Esophagus squamous epithelium (tissue), 5 donors: Measurements from ENCODE around the gene MORN5. TPM values are rescaled to one million over a fixed set of nuclear protein-coding genes. Genes with fewer than 3 reads are reported as not detected.

Source experiments
- DNase-seq: peaks from one replicate; lab custom pipeline; 2025; lab: John Stamatoyannopoulos, UW
- H3K27ac ChIP-seq, 4 donors: fragments of 200-600 bp; sonication (generic); one replicate each; pipeline ENCODE4 v1.5.1; 2016 to 2019; ENCODE audit warnings: mild to moderate bottlenecking in 1 of 4
- H3K27me3 ChIP-seq, 4 donors: fragments of 200-600 bp; sonication (generic); 1 replicate in 3 of 4; 2 replicates in 1 of 4; pipeline versions ENCODE4 v1.5.1 to v1.6.0; 2017 to 2021; ENCODE audit warnings: antibody characterized with exemption in 1 of 4
- H3K36me3 ChIP-seq, 3 donors: fragments of 200-600 bp; sonication (generic); one replicate each; pipeline ENCODE4 v1.5.1; 2016 to 2019
- H3K4me1 ChIP-seq, 3 donors: fragments of 200-600 bp; sonication (generic); one replicate each; pipeline ENCODE4 v1.5.1; 2017 to 2019
- H3K4me3 ChIP-seq, 4 donors: fragments of 200-600 bp; sonication (generic); 1 replicate in 3 of 4; 2 replicates in 1 of 4; pipeline ENCODE4 v1.5.1; 2016 to 2019; ENCODE audit warnings: mild to moderate bottlenecking in 2 of 4, moderate library complexity in 1 of 4
- H3K9me3 ChIP-seq, 3 donors: fragments of 200-600 bp; sonication (generic); one replicate each; pipeline ENCODE4 v1.5.1; 2016 to 2019
- CTCF ChIP-seq, 6 experiments: fragments of 450-650 bp in 4 of 6; fragments of 200-600 bp in 2 of 6; sonication (generic) in 2 of 6; IDR thresholded peaks; one replicate each; pipeline ENCODE4 v1.5.1; 2016 to 2019; ENCODE audit warnings: antibody characterized with exemption in 6 of 6, mild to moderate bottlenecking in 4 of 6, moderate library complexity in 4 of 6
- POLR2A ChIP-seq, 4 donors: fragments of 450-650 bp; IDR thresholded peaks; one replicate each; pipeline ENCODE4 v1.6.1; 2017; ENCODE audit warnings: antibody characterized with exemption in 4 of 4, mild to moderate bottlenecking in 4 of 4, moderate library complexity in 3 of 4
- WGBS, 2 donors: methylation state at CpG; one replicate each; pipeline ENCODE4 v1.1.5; 2018; 5-methylcytosine and 5-hydroxymethylcytosine counted together
- intact Hi-C: fragments of 100-400 bp; cut with DNase I; formaldehyde crosslinking; loops from one replicate; pipeline ENCODE4 v1.15.0; 2022
- total RNA-seq, 4 donors: library from RNA; depleted of rRNA; stranded (reverse); fragments of >200 nt; gene quantifications; one replicate each; pipeline ENCODE4 v1.1.0, GENCODE V29; 2016
- donor health status: DM: yes; HTN: yes; CAD: no.

The MORN5 gene
- total RNA-seq, 4 donors from 2014 or later, result not detected

GRCh38 chr9:122212473-122213004 lies 52.8 kb downstream of the MORN5 start:
- DNase-seq, result no peak
- intact Hi-C loops, result no loop called here
- peaks cover 13 to 19% (median 14%) of the 10 kb centered on the region in 3 donors for H3K4me1 ChIP-seq
- no peak overlapping the region for H3K4me3 ChIP-seq
- TF ChIP-seq POLR2A (IDR thresholded peaks at IDR 0.05), result no peak
- TF ChIP-seq CTCF (IDR thresholded peaks at IDR 0.05), result no peak
- no peak overlapping the region for H3K27ac ChIP-seq
- 53 to 74% methylated on average over 6 to 7 of the region's 7 CpGs for whole genome bisulfite sequencing, 2 donors
- no peaks in the 10 kb centered on the region for H3K9me3 ChIP-seq
- no peaks in the 10 kb centered on the region for H3K36me3 ChIP-seq
- H3K27me3 ChIP-seq, result peaks cover 6 to 81% (median 16%) of the 10 kb centered on the region in 4 donors

- intact Hi-C loops, result no loop called here
- Histone ChIP-seq H3K36me3 (no peaks in the 10 kb centered on the region), H3K4me1 (peaks cover 13 to 19% (median 14%) of the 10 kb centered on the region in 3 donors), H3K4me3 (peak overlapping the region; percentile 7 to 65 (median 30)), H3K9me3 (no peaks in the 10 kb centered on the region), H3K27ac (no peak overlapping the region), H3K27me3 (peaks cover 6 to 81% (median 16%) of the 10 kb centered on the region in 4 donors)
- WGBS, 2 donors, result 57% methylated on average over 1 to 10 of the region's 20 CpGs
- TF ChIP-seq POLR2A (IDR thresholded peaks at IDR 0.05), result no peak
- no peak for DNase-seq
These were observed 53.4 kb downstream of the MORN5 start for GRCh38 chr9:122213102-122213588.

GRCh38 chr9:122213589-122214413 lies 54.1 kb downstream of the MORN5 start:
- H3K4me3 ChIP-seq, result peak overlapping the region; percentile 7 to 65 (median 30)
- intact Hi-C loops, result no loop called here
- no peaks in the 10 kb centered on the region for H3K9me3 ChIP-seq
- peaks cover 17 to 24% (median 17%) of the 10 kb centered on the region in 3 donors for H3K4me1 ChIP-seq
- H3K27me3 ChIP-seq, result peaks cover 8 to 88% (median 16%) of the 10 kb centered on the region in 4 donors
- no peak overlapping the region for H3K27ac ChIP-seq
- DNase-seq, result no peak
- no peaks in the 10 kb centered on the region for H3K36me3 ChIP-seq
- 12% methylated on average over 9 of the region's 93 CpGs; no CpG with 5 or more reads in 1 of the 2 donors for WGBS, 2 donors
- no peak for TF ChIP-seq CTCF (IDR thresholded peaks at IDR 0.05)

GRCh38 chr9:122214507-122214906 lies 54.8 kb downstream of the MORN5 start:
- H3K27me3 ChIP-seq, result peaks cover 16 to 95% (median 23%) of the 10 kb centered on the region in 4 donors
- 56 to 72% methylated on average over 6 to 9 of the region's 9 CpGs for WGBS, 2 donors

GRCh38 chr9:122215663-122216062 lies 56.0 kb downstream of the MORN5 start:
- TF ChIP-seq POLR2A (IDR thresholded peaks at IDR 0.05) (no peak), CTCF (IDR thresholded peaks at IDR 0.05) (no peak)
- intact Hi-C loops, result no loop called here
- peaks cover 24 to 100% (median 32%) of the 10 kb centered on the region in 4 donors for H3K27me3 ChIP-seq
- no peaks in the 10 kb centered on the region for H3K36me3 ChIP-seq
- H3K27ac ChIP-seq, result no peak overlapping the region
- peaks cover 29 to 42% (median 30%) of the 10 kb centered on the region in 3 donors for H3K4me1 ChIP-seq
- H3K9me3 ChIP-seq, result no peaks in the 10 kb centered on the region
- DNase-seq, result no peak
- no peak overlapping the region for H3K4me3 ChIP-seq
- 100% methylated on average over 1 of the region's 1 CpG; no CpG with 5 or more reads in 1 of the 2 donors for WGBS, 2 donors

More at GRCh38 chr9:122214507-122214906, 54.8 kb downstream of the MORN5 start:
- H3K4me1 ChIP-seq, result peaks cover 24 to 31% (median 24%) of the 10 kb centered on the region in 3 donors
- no peak overlapping the region for H3K27ac ChIP-seq
- H3K4me3 ChIP-seq, result peak overlapping the region in 3 of 4 donors; percentile 7 to 65 (median 44)
- DNase-seq, result no peak
- H3K36me3 ChIP-seq, result no peaks in the 10 kb centered on the region
- intact Hi-C loops, result no loop called here
- H3K9me3 ChIP-seq, result no peaks in the 10 kb centered on the region
- no peak for TF ChIP-seq POLR2A (IDR thresholded peaks at IDR 0.05)
- TF ChIP-seq CTCF (IDR thresholded peaks at IDR 0.05), result no peak
